ACHN (cell line): ENCODE data around the gene DGKD.

Experiments
- DNase-seq: peaks from one replicate; pipeline ENCODE4 v3.0.0-alpha.2; 2015
- in situ Hi-C: cut with HindIII; loops from 2 replicates; pipeline ENCODE4 v1.10.0; 2017; ENCODE audit warnings: low sequenced_read_pairs, low pct_ligation_motif_present, low pct_unique_long_range_greater_than_20kb

Gene DGKD

GRCh38 chr2:233402346-233402745 is 48.1 kb downstream of the DGKD start:
- in situ Hi-C loops: no loop called here
- DNase-seq: no peak

- no peak for DNase-seq
- in situ Hi-C loops: no loop called here
These were observed 48.5 kb downstream of the DGKD start for GRCh38 chr2:233402789-233403188.

GRCh38 chr2:233404222-233404621 is 49.9 kb downstream of the DGKD start:
- DNase-seq: peak; percentile 62
- in situ Hi-C loops: no loop called here

- in situ Hi-C loops: no loop called here
- DNase-seq: no peak
These were observed 52.6 kb downstream of the DGKD start for GRCh38 chr2:233406865-233407264.

- no peak for DNase-seq
- in situ Hi-C loops: no loop called here
These were observed 53.5 kb downstream of the DGKD start for GRCh38 chr2:233407771-233408181.

- in situ Hi-C loops: no loop called here
These were observed 54.3 kb downstream of the DGKD start for GRCh38 chr2:233408366-233409285.

GRCh38 chr2:233409286-233409991 is 55.1 kb downstream of the DGKD start:
- in situ Hi-C loops: no loop called here
- DNase-seq: no peak

More at GRCh38 chr2:233408366-233409285, 54.3 kb downstream of the DGKD start:
- DNase-seq: no peak

GRCh38 chr2:233410196-233410760 is 56.0 kb downstream of the DGKD start:
- in situ Hi-C loops: no loop called here
- DNase-seq: no peak

GRCh38 chr2:233411162-233411561 is 56.9 kb downstream of the DGKD start:
- no peak for DNase-seq
- in situ Hi-C loops: no loop called here

GRCh38 chr2:233412405-233412804 is 58.1 kb downstream of the DGKD start:
- in situ Hi-C loops: no loop called here
- DNase-seq: no peak

- in situ Hi-C loops: no loop called here
- peak; percentile 67 for DNase-seq
These were observed 58.8 kb downstream of the DGKD start for GRCh38 chr2:233413046-233413445.

- peak; percentile 99 for DNase-seq
These were observed 59.4 kb downstream of the DGKD start for GRCh38 chr2:233413559-233414272.

GRCh38 chr2:233414273-233414654 is 60.0 kb downstream of the DGKD start:
- peak; percentile 93 for DNase-seq
- in situ Hi-C loops: no loop called here

More at GRCh38 chr2:233413559-233414272, 59.4 kb downstream of the DGKD start:
- in situ Hi-C loops: no loop called here

GRCh38 chr2:233414777-233415570 is 60.7 kb downstream of the DGKD start:
- in situ Hi-C loops: no loop called here
- DNase-seq: peak; percentile 85

- in situ Hi-C loops: no loop called here
- DNase-seq: no peak
These were observed 61.9 kb downstream of the DGKD start for GRCh38 chr2:233416199-233416598.

GRCh38 chr2:233416706-233417105 is 62.4 kb downstream of the DGKD start:
- DNase-seq: peak; percentile 14
- in situ Hi-C loops: no loop called here

- in situ Hi-C loops: no loop called here
- DNase-seq: no peak
These were observed 63.0 kb downstream of the DGKD start for GRCh38 chr2:233417282-233417681.
